Stimulated activated CD4-positive, alpha-beta T cell treated with anti-CD3 and anti-CD28 coated beads, Interleukin-4, amount 100 ng/mL, for 1 hour (primary cell): Measurements from ENCODE around the gene JUNB.

ENCODE experiments used
- DNase-seq: peaks from one replicate; pipeline ENCODE4 v3.0.0-alpha.2; 2020

The JUNB gene

DNA sequence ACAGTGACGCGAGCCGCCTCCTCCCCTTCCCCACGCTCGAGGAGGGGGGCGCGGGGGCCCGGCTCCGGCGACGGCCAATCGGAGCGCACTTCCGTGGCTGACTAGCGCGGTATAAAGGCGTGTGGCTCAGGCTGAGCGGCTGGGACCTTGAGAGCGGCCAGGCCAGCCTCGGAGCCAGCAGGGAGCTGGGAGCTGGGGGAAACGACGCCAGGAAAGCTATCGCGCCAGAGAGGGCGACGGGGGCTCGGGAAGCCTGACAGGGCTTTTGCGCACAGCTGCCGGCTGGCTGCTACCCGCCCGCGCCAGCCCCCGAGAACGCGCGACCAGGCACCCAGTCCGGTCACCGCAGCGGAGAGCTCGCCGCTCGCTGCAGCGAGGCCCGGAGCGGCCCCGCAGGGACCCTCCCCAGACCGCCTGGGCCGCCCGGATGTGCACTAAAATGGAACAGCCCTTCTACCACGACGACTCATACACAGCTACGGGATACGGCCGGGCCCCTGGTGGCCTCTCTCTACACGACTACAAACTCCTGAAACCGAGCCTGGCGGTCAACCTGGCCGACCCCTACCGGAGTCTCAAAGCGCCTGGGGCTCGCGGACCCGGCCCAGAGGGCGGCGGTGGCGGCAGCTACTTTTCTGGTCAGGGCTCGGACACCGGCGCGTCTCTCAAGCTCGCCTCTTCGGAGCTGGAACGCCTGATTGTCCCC, at the start of gene JUNB:
Gene JUNB (plus strand): TSS at position 142 of the 706 bp plus-strand sequence. CDS start 286 bp downstream, at position 428.
- DNase-seq, result peak; percentile 96

- DNase-seq, result no peak
These were observed 46.0 kb upstream of the JUNB start for GRCh38 chr19:12745166-12745897.

DNA sequence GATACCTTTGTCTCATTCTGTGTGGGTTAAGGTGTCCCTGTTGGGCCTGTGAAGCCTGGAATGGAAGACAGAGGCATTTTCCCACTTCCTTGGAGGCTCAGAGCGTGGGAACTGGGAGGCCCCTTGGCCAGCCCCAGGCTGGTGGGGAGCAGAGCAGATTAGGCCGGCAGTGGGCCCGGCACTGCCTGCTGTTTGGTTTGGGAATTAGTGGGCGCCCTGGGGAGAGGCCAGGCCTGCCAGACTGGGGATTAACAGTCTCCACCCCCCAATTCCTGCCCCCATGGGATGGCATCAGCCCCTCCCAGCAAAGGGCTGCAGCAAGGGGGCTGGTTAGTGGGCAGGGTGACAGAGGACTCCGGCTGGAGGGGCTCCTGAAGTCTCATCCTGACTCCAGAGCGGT, 42.8 kb upstream of the JUNB start:
- no peak for DNase-seq

DNA sequence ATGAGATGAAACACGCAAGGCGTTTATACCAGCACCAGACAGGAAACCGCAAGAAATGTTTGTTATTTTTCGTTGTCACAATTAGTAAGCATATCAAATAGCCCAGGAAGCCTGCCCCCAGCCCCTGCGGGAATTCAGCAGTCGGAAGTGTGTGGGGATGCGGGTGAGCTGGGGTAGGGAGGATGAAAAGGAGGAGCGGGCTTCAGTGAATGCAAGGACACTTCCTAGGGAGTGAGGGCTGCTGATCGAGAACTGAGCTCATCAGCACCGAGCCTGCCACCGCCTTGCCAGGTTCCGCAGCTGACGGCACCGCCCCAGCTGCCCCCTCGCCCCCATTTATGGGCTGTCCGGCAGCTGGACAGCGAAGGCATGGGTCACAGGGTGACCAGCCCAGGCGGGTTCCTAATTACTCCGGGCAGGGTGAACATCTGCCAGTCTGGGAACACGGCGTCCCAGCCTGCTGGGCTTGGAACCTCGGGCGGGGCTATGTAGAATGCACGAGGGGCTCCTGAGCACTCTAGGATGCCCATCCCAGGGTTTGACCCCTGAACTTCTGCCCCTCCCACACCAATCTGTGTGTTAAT, 41.3 kb upstream of the JUNB start:
- no peak for DNase-seq

DNA sequence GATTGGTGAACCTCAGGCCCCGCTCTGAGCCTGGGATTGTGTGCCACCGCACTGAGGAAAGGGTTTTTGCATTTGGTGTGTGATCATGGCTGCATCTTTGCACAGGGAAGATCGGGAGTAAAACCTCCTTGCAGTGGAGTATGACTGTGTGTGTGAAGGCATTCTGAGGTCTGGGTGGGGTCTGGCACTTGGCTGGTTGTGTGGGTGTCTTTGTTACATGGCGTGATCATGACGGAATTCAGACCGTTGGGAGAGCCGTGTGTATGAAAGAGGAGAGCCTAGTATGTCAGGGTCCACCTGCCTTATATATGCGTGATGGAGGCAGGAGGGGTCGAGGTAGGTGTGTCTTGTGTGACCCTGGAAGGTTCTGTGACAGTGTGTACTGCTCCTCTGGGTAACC, 40.4 kb upstream of the JUNB start:
- no peak for DNase-seq

GRCh38 chr19:12751635-12752034, 39.7 kb upstream of the JUNB start, which contains the start of gene BEST2:
TSS of gene BEST2 (plus strand) at chr19:12751791. CDS start at chr19:12752593, 802 bp downstream.
- DNase-seq, result no peak

- no peak for DNase-seq
These were observed 39.1 kb upstream of the JUNB start for GRCh38 chr19:12752056-12752781.

DNA sequence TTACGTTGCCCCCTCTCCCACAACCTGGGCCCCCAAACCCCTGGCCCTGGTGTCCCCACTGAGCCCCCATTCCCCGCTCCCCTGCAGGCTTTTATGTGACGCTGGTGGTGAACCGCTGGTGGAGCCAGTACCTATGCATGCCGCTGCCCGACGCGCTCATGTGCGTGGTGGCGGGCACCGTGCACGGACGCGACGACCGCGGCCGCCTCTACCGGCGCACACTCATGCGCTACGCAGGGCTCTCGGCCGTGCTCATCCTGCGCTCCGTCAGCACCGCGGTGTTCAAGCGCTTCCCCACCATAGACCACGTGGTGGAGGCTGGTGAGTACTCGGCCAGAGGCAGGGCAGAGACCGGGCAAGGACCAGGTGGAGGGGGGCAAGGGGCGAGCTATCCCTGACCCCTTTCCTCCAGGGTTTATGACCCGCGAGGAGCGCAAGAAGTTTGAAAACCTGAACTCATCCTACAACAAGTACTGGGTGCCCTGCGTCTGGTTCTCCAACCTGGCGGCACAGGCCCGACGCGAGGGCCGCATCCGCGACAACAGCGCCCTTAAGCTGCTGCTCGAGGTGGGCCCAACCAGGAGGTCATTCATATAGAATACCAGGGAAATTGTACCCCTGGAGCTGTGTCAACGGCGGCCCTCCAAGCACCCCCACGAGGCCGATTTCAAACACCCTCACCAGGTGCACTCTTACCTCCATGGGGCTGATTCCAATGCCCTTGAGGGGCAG, 36.7 kb upstream of the JUNB start:
- DNase-seq, result no peak

DNA sequence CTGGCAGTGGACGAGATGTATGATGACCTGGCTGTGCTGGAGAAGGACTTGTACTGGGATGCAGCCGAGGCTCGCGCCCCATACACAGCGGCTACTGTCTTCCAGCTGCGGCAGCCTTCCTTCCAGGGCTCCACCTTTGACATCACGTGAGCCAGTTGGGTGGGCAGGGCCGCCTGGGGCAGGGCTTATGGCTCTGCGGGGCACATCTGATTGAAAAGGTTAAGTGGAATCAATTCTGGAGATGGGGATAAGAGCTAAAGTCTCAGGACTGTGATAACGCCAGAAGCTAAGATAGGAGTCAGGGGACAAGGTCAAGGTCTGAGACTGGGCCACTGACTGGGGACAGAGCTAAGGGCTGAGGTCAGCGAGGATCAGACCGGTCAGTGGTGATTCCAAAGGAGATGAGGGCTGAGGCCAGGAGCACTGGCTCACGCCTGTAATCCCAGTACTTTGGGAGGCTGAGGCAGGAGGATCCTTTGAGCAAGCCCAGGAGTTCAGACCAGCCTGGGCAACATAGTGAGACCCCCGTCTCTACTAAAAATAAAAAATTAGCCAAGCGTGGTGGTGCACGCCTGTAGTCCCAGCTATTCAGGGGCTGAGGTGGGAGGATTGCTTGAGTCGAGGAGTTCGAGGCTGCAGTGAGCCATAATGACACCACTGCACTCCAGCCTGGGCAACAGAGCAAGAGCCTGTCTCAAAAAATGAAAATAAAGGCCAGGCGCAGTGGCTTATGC, 35.0 kb upstream of the JUNB start:
- DNase-seq, result no peak

DNA sequence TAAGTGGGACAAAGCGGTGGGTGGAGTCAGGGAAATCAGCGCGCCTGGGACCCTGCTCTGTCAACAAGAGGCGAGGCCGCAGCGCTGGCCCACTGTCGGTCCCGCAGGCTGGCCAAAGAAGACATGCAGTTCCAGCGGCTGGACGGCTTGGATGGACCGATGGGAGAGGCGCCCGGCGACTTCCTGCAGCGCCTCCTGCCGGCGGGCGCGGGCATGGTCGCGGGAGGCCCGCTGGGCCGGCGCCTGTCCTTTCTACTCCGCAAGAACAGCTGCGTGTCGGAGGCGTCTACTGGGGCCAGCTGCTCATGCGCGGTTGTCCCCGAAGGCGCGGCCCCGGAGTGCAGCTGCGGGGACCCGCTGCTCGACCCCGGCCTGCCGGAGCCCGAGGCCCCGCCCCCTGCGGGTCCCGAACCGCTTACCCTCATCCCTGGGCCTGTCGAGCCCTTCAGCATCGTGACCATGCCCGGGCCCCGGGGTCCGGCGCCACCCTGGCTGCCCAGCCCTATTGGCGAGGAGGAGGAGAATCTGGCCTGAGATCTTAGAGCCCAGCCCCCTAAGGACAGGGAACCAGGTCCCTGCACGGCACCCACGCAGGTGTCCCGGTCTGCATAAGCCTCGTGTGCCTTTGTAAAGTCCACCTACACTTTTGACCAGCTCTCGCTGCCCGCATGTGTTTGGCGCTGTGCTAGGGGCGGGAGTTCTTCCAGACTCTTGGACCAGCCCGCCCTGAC, 33.6 kb upstream of the JUNB start:
- peak; percentile 64 for DNase-seq

DNA sequence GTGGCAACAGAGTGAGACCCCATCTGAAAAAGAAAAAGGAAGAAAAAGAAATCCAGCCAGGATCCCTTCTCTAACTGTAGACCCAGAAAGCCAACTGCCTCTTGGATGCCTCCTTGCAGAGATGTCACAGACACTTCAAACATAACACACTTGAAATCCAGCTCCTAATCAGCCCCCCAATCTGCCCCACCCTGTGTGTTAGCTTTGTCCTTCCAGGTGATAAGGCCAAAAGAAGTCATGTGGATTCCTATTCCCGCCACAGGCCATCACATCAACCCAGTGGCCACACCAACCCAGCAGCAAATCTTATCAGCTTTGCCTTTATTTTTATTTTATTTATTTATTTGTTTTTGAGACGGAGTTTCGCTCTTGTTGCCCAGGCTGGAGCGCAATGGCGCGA, 31.6 kb upstream of the JUNB start:
- no peak for DNase-seq

GRCh38 chr19:12763100-12763499, 28.2 kb upstream of the JUNB start:
- no peak for DNase-seq

DNA sequence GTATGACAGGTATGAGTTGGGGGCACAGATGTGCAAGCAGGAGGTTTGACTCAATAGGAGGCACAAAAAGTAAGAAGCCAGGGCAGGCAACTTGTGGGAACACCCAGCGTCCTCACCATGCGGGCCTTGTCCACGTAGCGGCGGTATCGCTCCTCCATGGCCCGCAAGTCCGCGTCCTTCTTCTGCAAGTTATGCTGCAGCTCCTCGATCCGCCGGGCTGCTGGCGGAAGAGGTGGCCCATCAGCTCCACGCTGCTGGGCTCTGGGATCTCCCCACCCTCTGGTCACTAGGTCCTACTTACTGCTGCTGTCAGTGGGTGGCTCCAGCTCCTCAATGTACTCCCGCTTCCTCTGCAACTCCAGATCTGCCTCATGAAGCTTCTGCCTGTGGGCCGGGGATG, 26.6 kb upstream of the JUNB start:
- DNase-seq, result no peak

- peak; percentile 77 for DNase-seq
These were observed 25.2 kb upstream of the JUNB start for GRCh38 chr19:12766051-12766521.

DNA sequence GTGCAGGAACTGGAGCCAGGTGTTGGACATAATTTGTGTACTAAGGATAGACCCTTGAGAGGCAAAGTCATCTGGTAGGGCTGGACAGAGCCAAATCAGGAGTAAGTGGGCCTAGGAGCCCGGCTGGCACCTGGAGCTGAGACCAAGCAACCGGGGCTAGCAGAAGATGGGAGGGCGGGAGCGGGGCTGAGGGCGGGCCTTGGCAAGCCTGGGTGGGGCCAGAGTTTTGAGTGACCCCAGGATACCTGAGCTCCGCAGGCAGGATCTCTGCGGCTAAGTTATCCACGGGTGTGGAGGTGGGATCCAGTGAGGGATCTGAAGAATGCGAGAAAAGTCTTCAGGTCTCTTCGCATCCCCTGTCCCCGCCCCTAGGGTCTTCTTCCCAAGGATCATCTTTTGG, 24.1 kb upstream of the JUNB start:
- DNase-seq, result no peak

- DNase-seq, result no peak
These were observed 23.6 kb upstream of the JUNB start for GRCh38 chr19:12767666-12768065.

- peak; percentile 65 for DNase-seq
These were observed 21.6 kb upstream of the JUNB start for GRCh38 chr19:12769689-12770088.

DNA sequence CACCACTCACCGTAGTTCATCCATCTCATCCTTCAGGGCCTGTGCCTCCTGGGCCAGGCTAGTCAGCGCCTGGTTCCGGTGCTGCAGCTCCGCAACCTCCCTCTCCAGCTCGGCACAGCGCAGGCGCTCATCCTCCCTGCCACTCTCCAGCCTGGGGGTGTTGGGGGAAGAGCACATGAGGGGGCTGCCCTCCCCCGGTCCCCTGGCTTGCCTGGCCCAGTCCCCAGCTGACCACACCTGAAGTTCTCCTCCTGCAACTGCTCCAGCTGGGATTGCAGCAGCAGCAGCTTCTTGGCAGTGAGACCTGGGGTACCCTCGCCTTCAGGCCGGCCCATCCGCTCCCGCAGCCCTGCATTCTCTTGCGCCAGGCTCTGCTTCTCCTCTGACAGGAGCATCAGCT, 20.4 kb upstream of the JUNB start:
- DNase-seq, result no peak

DNA sequence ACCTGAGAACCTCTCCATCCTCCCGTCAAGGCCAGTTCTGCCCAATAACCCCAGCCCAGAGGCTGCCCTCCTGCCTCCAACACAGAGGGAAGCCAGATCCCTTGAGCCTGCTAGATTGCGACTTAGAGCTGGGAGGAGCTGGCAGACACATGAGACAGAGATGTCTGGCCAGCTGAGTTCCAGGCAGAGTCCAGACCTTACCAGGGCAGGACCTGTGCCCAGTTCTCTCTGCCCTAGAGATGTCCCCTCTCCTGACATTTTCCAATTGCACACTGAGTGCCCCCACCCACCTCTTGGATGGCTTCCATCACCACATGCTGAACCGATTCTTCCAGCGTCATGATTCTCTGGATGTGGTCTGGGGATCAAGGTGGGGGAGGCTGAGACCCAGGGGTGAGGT, 19.0 kb upstream of the JUNB start:
- no peak for DNase-seq

GRCh38 chr19:12773571-12773970, 17.7 kb upstream of the JUNB start:
- no peak for DNase-seq
